GM19372 (cell line): ENCODE measurements around the gene CBY2.
"Not testable (repeated sequence)": the region's sequence is repeated elsewhere in the genome, so short reads cannot be mapped to it uniquely, and the experiment has no call there.

ENCODE experiments used
- ATAC-seq: cut with Tn5 transposase; IDR thresholded peaks from one replicate; pipeline ENCODE4 v1.9.1; 2021; ENCODE audit warnings: mild to moderate bottlenecking, low read depth, moderate library complexity; ENCODE audit not compliant: unreplicated experiment

Gene CBY2

GRCh38 chr13:45702088-45702487 is at the start of gene CBY2:
TSS of gene CBY2 (plus strand) at chr13:45702320. CDS start at chr13:45702391, 71 bp downstream.
- no peak for ATAC-seq

GRCh38 chr13:45654633-45655349 is 47.3 kb upstream of the CBY2 start:
- ATAC-seq: no peak

GRCh38 chr13:45658586-45659235 is 43.4 kb upstream of the CBY2 start:
- no peak for ATAC-seq

GRCh38 chr13:45659536-45659935 is 42.6 kb upstream of the CBY2 start:
- ATAC-seq: no peak

GRCh38 chr13:45660458-45660857 is 41.7 kb upstream of the CBY2 start:
- ATAC-seq: not testable (repeated sequence)

GRCh38 chr13:45662162-45662561 is 40.0 kb upstream of the CBY2 start:
- ATAC-seq: no peak

- ATAC-seq: not testable (repeated sequence)
Measured at GRCh38 chr13:45662903-45663302, 39.2 kb upstream of the CBY2 start.

- ATAC-seq: not testable (repeated sequence)
Measured at GRCh38 chr13:45669626-45670025, 32.5 kb upstream of the CBY2 start.

- no peak for ATAC-seq
Measured at GRCh38 chr13:45670189-45670885, 31.8 kb upstream of the CBY2 start.

- ATAC-seq: no peak
Measured at GRCh38 chr13:45674908-45675307, 27.2 kb upstream of the CBY2 start.

- ATAC-seq: no peak
Measured at GRCh38 chr13:45678282-45678681, 23.8 kb upstream of the CBY2 start.

- ATAC-seq: no peak
Measured at GRCh38 chr13:45681113-45681512, 21.0 kb upstream of the CBY2 start.

GRCh38 chr13:45682494-45683008 is 19.6 kb upstream of the CBY2 start:
- ATAC-seq: no peak

GRCh38 chr13:45683701-45684100 is 18.4 kb upstream of the CBY2 start:
- no peak for ATAC-seq

GRCh38 chr13:45688577-45688976 is 13.5 kb upstream of the CBY2 start:
- no peak for ATAC-seq

GRCh38 chr13:45690636-45691035 is 11.5 kb upstream of the CBY2 start:
- no peak for ATAC-seq

- no peak for ATAC-seq
Measured at GRCh38 chr13:45691251-45691650, 10.9 kb upstream of the CBY2 start.

GRCh38 chr13:45691667-45692066 is 10.5 kb upstream of the CBY2 start:
- no peak for ATAC-seq

GRCh38 chr13:45695198-45695730 is 6.9 kb upstream of the CBY2 start:
- ATAC-seq: no peak

- no peak for ATAC-seq
Measured at GRCh38 chr13:45696610-45697226, 5.4 kb upstream of the CBY2 start.
